Upper lobe of left lung (tissue), 6 donors: ENCODE measurements around the gene IPMK. TPM values are rescaled to one million over a fixed set of nuclear protein-coding genes. Genes with fewer than 3 reads are reported as not detected.
A peak's percentile ranks its signal among the peaks of the same experiment; 100 is the strongest.

ENCODE experiments used
- ATAC-seq, 2 donors: fragments of 200-7000 bp; cut with Tn5 transposase; one replicate each; pipeline ENCODE4 v1.9.1; 2022; ENCODE audit warnings: mild to moderate bottlenecking in 2 of 2, moderate library complexity in 2 of 2; ENCODE audit not compliant: low FRiP score in 2 of 2
- DNase-seq, 2 donors: peaks; one replicate each; pipeline ENCODE4 v3.0.0-alpha.2; 2019 to 2020
- H3K27ac ChIP-seq, 4 donors: fragments of 200-600 bp; sonication (generic); one replicate each; pipeline ENCODE4 v1.5.1; 2016 to 2019
- H3K27me3 ChIP-seq, 4 donors: fragments of 200-600 bp; sonication (generic); one replicate each; pipeline ENCODE4 v1.5.1; 2017 to 2019
- H3K36me3 ChIP-seq, 4 donors: fragments of 200-600 bp; sonication (generic); one replicate each; pipeline ENCODE4 v1.5.1; 2016 to 2019
- H3K4me1 ChIP-seq, 4 donors: fragments of 200-600 bp; sonication (generic); one replicate each; pipeline ENCODE4 v1.5.1; 2018 to 2019
- H3K4me3 ChIP-seq, 4 donors: fragments of 200-600 bp; sonication (generic); one replicate each; pipeline ENCODE4 v1.5.1; 2017 to 2019; ENCODE audit warnings: mild to moderate bottlenecking in 2 of 4, moderate library complexity in 1 of 4
- H3K9me3 ChIP-seq, 4 donors: fragments of 200-600 bp; sonication (generic); one replicate each; pipeline ENCODE4 v1.5.1; 2018 to 2019
- EP300 ChIP-seq, 4 donors: sonication (generic); formaldehyde crosslinking; IDR thresholded peaks; one replicate each; pipeline ENCODE4 v1.5.1; 2017; ENCODE audit warnings: antibody characterized with exemption in 4 of 4, control low read depth in 2 of 4
- POLR2A ChIP-seq, 4 donors: fragments of 450-650 bp; IDR thresholded peaks; one replicate each; pipeline ENCODE4 v1.5.1; 2016 to 2017; ENCODE audit warnings: antibody characterized with exemption in 4 of 4, mild to moderate bottlenecking in 2 of 4
- POLR2AphosphoS5 ChIP-seq, 2 donors: sonication (generic); formaldehyde crosslinking; IDR thresholded peaks; one replicate each; pipeline ENCODE4 v1.5.1; 2017; ENCODE audit warnings: antibody characterized with exemption in 2 of 2
- WGBS, 2 donors: methylation state at CpG; one replicate each; pipeline ENCODE4 v1.1.5; 2017 to 2018; 5-methylcytosine and 5-hydroxymethylcytosine counted together
- total RNA-seq, 6 donors: library from RNA; depleted of rRNA in 4 of 6; stranded (reverse); fragments of >200 nt in 4 of 6; gene quantifications; one replicate each; pipeline versions ENCODE4 v1.1.0 to v1.2.1, GENCODE V29; 2016 to 2021
- TF ChIP-seq, protein P1 (sequence below), 6 experiments: fragments of 450-650 bp in 4 of 6; fragments of 200-600 bp in 2 of 6; sonication (generic) in 2 of 6; IDR thresholded peaks; one replicate each; pipeline ENCODE4 v1.5.1; 2016 to 2019; ENCODE audit warnings: antibody characterized with exemption in 6 of 6
- donor health status: DM: no; HTN: no; CAD: no; lungs with moderate emphysema.
- donor health status: DM: no; HTN: yes; CAD: no; lungs with severe emphysema.

Gene IPMK
- total RNA-seq, result 10 to 100 TPM in 1 of 6 donors, 1 to 10 TPM in 5; 2.6 to 10.7 (median 5.7) TPM

DNA sequence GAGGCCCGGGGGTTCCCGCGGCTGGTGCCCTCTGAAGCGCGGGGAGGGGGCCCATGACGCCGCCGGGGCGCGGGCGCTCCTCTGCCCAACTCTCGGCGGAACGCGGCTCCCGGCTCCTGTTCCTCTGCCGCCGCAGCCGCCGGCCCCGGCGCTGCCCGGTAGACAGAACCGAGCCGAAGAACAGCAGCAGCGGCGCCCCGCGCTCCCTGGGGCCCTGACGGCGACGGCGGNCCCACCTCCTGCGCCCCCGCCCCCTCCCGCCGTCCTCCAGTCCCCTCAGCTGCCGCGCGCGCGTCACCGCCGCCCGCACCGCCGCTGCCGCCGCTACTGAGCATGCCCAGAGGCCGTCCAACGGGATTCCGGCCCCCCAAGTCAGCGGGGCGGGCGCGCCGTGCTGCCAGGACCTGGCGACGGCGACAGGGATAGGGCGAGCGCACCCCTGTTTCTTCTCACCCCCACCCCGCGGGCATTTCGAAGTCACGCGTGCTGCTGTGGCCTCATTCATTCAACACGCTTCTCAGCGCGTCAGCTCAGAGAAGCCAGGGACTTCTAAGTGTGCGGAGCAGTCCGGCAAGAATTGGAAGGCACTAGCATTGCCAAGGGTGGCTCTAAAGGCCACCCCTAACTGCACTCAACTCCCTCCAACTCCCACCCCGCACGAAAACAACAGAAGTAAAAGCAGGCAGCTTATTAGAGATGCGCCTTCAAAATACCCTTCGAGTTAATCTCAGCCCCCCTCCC lies at the start of gene IPMK:
Gene IPMK (minus strand): TSS at position 182 of the 741 bp plus-strand sequence. CDS start 283 bp downstream, outside the sequence.
- H3K4me3 ChIP-seq, result peak within 1 kb of the TSS; percentile 64 to 89 (median 79)
- H3K36me3 ChIP-seq, result no peaks in the 10 kb centered on the region
- DNase-seq, result peak; percentile 97 to 99
- peak within 1 kb of the TSS; percentile 98 to 99 (median 99) for H3K27ac ChIP-seq
- no peaks in the 10 kb centered on the region for H3K27me3 ChIP-seq
- 1 to 2% methylated on average over 33 to 51 of the region's 76 CpGs for WGBS, 2 donors
- H3K4me1 ChIP-seq, result peaks cover 13 to 34% (median 24%) of the 10 kb centered on the region in 4 donors
- TF ChIP-seq POLR2A (IDR thresholded peaks at IDR 0.05) (peak in 3 of 4 donors; percentile 73 to 91 (median 87)), EP300 (IDR thresholded peaks at IDR 0.05) (no peak), POLR2AphosphoS5 (IDR thresholded peaks at IDR 0.05) (peak; percentile 40 to 75)
- no peaks in the 10 kb centered on the region for H3K9me3 ChIP-seq
- peak; percentile 91 to 94 for ATAC-seq

DNA sequence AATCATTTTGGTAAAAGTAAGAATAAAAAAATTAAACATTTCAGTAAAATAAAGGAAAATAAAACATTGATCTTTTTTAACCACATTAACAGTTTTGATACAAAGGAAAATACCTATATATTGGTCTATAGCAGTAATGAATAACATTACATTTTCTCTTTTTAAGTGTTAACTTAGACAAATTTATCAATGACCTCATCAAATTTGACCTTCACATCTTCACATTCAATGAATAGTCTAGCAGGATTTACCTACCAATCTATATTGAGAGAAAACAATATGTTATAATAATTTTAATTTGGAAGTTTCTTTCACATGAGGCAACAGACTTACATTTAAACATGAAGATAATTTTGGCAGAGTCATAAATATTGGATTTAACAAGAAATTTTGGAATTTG lies 49.2 kb upstream of the IPMK start:
- Histone ChIP-seq H3K4me1 (no peaks in the 10 kb centered on the region), H3K36me3 (no peaks in the 10 kb centered on the region), H3K27me3 (no peaks in the 10 kb centered on the region), H3K9me3 (no peaks in the 10 kb centered on the region), H3K27ac (no peak overlapping the region), H3K4me3 (no peak overlapping the region)
- TF ChIP-seq, protein P1, sequence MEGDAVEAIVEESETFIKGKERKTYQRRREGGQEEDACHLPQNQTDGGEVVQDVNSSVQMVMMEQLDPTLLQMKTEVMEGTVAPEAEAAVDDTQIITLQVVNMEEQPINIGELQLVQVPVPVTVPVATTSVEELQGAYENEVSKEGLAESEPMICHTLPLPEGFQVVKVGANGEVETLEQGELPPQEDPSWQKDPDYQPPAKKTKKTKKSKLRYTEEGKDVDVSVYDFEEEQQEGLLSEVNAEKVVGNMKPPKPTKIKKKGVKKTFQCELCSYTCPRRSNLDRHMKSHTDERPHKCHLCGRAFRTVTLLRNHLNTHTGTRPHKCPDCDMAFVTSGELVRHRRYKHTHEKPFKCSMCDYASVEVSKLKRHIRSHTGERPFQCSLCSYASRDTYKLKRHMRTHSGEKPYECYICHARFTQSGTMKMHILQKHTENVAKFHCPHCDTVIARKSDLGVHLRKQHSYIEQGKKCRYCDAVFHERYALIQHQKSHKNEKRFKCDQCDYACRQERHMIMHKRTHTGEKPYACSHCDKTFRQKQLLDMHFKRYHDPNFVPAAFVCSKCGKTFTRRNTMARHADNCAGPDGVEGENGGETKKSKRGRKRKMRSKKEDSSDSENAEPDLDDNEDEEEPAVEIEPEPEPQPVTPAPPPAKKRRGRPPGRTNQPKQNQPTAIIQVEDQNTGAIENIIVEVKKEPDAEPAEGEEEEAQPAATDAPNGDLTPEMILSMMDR (IDR thresholded peaks at IDR 0.05), result no peak
- TF ChIP-seq EP300 (IDR thresholded peaks at IDR 0.05) (no peak), POLR2AphosphoS5 (IDR thresholded peaks at IDR 0.05) (no peak), POLR2A (IDR thresholded peaks at IDR 0.05) (no peak)
- no peak for ATAC-seq
- no peak for DNase-seq

DNA sequence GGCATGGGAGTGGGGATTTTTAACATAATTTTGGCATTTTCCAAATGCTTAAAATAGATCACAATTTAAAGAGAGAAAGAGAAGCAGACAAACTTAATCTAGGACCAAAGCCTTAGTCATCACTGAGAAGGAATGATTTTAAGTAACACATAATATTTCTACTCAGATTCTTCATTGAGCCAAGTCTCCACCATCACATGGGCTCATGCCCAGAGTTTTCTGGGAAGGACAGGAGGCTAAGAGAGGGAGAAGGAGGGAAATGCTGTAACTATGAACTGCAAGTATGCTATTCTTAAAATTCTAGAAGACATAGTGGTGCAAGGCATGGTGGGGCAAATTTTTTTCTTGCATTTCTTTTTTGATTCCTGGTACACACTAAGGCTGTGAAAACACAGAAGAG lies 43.3 kb upstream of the IPMK start:
- no peaks in the 10 kb centered on the region for H3K4me1 ChIP-seq
- TF ChIP-seq POLR2AphosphoS5 (IDR thresholded peaks at IDR 0.05) (no peak), EP300 (IDR thresholded peaks at IDR 0.05) (no peak), POLR2A (IDR thresholded peaks at IDR 0.05) (no peak)
- TF ChIP-seq, protein P1 (IDR thresholded peaks at IDR 0.05), result no peak
- H3K27me3 ChIP-seq, result no peaks in the 10 kb centered on the region
- no peak overlapping the region for H3K27ac ChIP-seq
- H3K4me3 ChIP-seq, result no peak overlapping the region
- no peak for ATAC-seq
- H3K36me3 ChIP-seq, result no peaks in the 10 kb centered on the region
- DNase-seq, result no peak
- no peaks in the 10 kb centered on the region for H3K9me3 ChIP-seq

DNA sequence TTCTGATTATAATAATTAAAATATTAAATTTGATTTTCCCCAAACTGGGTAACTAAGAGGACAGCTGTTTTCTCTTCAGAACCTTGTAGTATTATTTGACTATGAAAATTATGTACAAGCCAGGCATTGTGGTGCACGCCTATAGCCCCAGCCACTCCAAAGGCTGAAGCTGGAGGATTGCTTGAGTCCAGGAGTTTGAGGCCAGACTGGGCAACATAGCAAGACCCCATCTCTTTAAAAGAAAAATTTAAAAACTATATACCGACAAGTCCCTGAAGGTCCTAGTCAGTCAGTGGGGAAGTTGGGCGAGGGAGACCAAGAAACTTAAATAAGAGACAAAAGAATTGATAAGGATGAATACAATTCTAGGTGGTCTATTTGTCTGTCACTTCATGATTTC lies 40.0 kb upstream of the IPMK start:
- no peaks in the 10 kb centered on the region for H3K27me3 ChIP-seq
- ATAC-seq (no peak), DNase-seq (no peak)
- no peak for TF ChIP-seq EP300 (IDR thresholded peaks at IDR 0.05)
- TF ChIP-seq POLR2AphosphoS5 (IDR thresholded peaks at IDR 0.05), result no peak
- no peak for TF ChIP-seq POLR2A (IDR thresholded peaks at IDR 0.05)
- TF ChIP-seq, protein P1 (IDR thresholded peaks at IDR 0.05), result no peak
- no peak overlapping the region for H3K4me3 ChIP-seq
- no peaks in the 10 kb centered on the region for H3K9me3 ChIP-seq
- H3K27ac ChIP-seq, result no peak overlapping the region
- H3K4me1 ChIP-seq, result no peaks in the 10 kb centered on the region
- 93 to 94% methylated on average over 3 of the region's 3 CpGs for WGBS, 2 donors
- no peaks in the 10 kb centered on the region for H3K36me3 ChIP-seq

DNA sequence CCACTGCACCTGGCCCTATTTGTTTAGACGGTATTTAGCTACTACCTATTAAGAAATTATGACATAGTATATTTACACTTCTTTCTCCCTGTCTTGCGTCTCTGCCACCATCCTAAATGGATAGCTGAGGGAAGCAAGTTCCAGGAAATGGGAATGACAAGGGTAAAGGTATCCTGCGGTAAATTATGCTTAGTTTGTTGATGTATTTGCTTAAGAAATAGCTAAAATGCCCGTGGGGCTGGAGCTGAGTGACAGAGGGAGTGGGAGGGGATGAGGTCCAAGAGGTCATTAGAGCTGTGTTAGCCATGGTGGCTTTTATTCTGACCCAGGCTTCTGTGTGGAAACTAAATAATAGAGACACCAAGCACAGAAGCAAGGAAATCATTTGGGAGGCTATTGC lies 38.1 kb upstream of the IPMK start:
- H3K27ac ChIP-seq, result no peak overlapping the region
- no peaks in the 10 kb centered on the region for H3K4me1 ChIP-seq
- H3K36me3 ChIP-seq, result no peaks in the 10 kb centered on the region
- DNase-seq (no peak), ATAC-seq (no peak)
- TF ChIP-seq, protein P1 (IDR thresholded peaks at IDR 0.05), result no peak
- TF ChIP-seq POLR2AphosphoS5 (IDR thresholded peaks at IDR 0.05) (no peak), EP300 (IDR thresholded peaks at IDR 0.05) (no peak)
- 55% methylated on average over 4 of the region's 4 CpGs for WGBS, 2 donors
- no peaks in the 10 kb centered on the region for H3K9me3 ChIP-seq
- no peak overlapping the region for H3K4me3 ChIP-seq
- no peaks in the 10 kb centered on the region for H3K27me3 ChIP-seq
